Measurements from ENCODE around the gene CCDC197.

The CCDC197 gene

GRCh38 chr14:93962701-93963601, 34.1 kb upstream of the CCDC197 start:
- peak; percentile 64 for DNase-seq

DNA sequence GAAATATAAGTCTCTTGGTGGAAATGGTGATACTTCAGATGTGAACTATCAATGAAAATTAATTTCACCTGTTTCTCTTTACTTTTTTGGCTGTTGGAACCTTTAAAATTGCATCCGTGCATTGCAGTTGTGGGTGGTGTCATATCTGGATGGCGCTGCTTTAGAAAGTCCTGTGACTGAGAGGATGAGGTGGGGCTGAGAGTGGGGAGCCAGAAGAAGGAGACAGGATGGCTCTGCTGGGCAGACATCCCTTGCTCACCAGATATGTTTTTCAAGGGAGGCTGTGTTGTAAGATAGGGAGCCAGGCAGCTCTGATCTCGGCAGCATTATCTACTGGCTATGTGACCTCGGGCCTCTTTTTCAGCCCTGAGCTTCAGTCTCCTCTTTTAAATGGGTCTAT, 33.4 kb upstream of the CCDC197 start:
- DNase-seq: no peak

- no peak for DNase-seq
Observed at GRCh38 chr14:93964281-93964680, 32.8 kb upstream of the CCDC197 start.

- DNase-seq: no peak
Observed at GRCh38 chr14:93964820-93965286, 32.2 kb upstream of the CCDC197 start.

DNA sequence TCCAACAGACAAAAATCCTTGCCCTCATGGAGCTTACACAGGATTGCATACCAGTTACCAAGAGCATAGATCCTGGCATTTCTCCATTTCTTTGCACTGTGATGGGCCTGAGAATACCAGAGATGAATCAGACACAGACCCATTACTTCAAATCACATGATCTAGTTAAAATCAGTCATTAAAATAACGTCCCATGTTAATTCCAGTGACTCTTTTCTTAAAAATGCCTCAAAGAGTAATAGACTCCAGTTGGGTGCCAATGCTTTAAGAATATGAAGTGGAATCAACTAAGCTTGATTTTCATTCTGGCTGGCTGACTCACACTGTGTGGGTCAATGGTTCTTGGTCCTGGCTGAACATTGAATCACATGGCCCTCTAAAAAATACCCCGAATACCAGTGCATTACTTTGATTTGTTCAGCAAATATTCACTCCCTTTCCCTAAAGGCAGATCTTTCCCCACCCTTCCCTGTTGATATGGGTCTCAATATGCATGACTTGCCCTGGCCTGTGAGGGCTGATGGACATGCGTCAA, 31.7 kb upstream of the CCDC197 start:
- no peak for DNase-seq

DNA sequence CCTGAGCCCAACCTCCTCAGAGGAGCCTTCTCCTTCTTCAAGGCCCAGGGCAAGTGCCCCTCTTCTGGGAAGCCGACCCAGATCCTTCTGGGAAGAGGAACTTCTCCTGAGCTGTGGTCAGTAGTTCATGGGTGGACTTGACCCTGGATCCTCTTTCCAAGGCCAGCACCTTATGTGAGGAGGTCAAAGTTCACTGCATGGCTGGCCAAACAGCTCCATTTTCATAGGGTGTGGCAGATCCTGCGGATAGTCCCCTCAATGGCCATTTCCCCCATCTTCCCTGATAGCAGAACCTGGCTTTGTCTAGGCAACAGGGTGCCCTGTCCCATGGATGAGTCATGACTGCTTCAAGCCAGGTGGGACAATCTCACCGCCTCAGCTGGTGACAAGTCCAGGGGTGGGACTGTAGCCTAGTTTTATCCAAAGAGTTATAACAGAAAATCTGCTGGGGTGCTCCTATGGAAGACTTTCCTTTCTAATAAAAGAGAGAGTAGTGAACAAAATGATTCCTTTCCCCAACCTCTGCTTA, 31.1 kb upstream of the CCDC197 start:
- no peak for DNase-seq

GRCh38 chr14:93967637-93968250, 29.4 kb upstream of the CCDC197 start:
- no peak for DNase-seq

- no peak for DNase-seq
Observed at GRCh38 chr14:93969082-93969828, 27.8 kb upstream of the CCDC197 start.

GRCh38 chr14:93970585-93970964, 26.5 kb upstream of the CCDC197 start:
- peak; percentile 75 for DNase-seq

DNA sequence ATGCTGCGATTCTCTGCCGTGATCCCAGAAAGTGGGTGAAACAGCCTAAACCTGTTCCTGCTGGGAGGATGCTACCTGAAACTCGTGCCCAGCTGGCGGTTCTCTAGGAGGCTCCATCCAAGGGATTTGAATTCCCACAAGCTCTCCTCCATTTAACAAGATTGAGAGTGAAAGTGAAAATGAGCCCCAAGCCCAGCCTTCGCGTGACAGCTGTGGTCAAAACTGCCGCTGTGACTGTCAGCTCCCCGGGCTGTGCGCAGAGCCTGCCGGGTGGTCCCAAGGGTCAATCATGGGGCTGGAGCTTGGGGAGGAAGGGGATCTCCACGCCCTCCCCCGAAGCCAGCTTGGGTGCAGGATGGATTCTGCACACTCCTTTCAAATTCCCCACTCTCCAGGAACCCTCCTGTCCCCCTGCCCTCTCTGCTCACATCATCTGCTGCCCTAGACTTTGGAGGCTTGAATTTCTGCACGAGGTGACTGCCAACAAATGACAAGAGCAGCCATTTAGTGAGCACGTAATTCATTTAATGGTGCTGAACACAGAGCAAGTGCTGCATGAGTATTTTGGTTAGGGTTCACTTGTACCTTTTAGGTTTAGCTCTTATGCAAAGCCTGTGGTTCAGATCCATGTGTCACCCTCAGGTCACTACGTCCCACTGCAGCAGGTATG, 26.0 kb upstream of the CCDC197 start:
- peak; percentile 54 for DNase-seq

DNA sequence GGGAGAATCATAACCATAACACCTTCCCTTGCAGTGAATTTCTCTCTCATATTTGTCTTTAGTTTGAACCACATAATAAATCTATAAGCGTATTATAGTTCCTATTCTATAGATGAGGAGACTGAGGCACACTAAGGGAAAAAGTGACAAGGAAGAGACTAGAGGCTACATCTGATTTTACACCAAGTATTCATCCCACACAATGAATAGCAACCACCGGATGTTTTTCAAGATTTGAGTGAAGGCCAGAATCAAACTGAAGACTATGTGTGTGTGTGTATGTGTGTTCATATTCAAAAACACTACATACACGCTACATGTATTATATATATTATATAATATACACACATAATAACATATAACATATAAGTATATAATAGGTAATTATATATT, 25.5 kb upstream of the CCDC197 start:
- no peak for DNase-seq

DNA sequence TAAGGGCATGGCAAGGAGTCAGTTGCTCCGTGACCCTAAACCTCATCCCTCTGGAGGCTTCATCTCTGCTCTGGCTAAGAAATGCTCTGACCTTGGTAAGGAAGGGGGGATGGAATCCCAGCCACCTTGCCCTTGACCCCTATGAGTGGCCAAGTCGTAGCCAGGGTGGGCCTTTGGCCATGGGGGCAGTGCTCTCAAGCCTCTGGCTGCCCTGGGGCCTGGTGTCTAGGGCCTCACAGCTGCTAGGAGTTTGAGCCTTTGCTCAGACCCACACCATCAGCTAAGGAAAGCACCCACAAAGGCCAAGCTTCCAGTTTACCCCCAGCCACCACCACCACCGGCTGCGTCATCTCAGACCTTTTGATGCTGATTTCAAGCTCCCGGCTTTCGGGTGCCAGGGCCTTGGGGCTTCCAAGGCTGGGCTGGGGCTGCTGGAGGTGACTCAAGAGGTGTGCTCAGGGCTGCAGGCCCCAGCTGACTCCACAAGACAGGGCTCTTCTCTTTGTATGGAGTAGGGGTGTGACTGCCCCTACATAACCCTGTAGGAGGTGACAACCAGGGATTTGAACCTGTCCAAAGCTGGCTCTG, 24.4 kb upstream of the CCDC197 start:
- DNase-seq: no peak

DNA sequence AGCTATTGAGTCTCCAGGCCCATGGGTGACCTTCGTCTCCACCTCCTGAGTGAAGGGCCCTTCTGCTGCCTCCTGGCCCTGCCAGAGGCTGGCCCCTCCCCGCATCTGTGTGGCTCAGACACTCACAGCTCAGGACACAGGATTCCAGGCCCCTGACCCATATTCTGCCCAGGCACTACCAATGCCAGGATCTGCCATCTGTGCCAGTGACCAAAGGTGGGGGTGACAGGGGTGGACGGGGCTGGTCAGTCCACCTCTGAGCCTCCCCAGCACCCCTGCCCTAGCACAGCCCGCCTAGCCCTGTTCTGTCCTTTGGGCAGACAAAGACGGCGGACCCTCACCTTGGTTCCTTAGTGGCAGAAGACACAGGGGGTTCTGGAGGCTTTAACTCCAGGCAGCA, 23.5 kb upstream of the CCDC197 start:
- no peak for DNase-seq

DNA sequence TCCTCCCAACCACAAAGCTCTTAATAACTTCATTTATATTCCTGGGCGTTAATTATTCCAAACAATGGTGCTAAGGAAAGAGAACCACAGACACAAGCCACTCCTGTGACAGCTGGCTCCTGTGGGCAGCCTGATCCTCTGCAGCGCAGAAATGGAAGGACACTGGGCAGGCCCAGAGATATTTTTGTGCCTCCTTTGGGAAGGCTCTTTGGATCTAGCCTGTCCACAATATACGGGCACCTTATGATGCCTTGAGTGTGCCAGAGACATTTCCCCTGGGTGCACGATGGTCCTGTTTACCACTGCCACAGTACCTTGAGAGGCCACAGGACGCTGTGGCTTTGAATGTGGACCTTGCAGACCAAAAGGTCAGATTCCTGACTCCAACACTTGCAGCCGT, 22.8 kb upstream of the CCDC197 start:
- DNase-seq: no peak

DNA sequence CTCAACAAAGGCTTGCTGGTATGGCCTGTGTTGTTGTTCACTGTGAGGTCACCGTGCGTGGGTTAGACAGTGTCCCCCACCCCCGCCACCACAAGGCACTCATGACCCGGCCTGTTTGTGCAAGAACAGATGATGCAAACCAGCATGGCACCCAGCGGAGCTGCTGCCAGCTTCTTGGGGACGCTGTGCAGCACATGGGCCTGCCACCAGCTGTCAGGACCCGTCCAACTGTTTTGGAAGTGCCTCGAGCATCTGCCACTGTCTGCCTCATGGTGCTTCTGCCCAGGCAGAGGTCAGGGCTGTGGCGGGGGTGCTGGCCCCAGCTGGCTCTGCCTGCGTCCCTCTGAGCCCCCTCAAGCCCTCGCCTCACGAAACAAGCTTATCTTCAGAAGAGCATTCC, 22.3 kb upstream of the CCDC197 start:
- DNase-seq: no peak

DNA sequence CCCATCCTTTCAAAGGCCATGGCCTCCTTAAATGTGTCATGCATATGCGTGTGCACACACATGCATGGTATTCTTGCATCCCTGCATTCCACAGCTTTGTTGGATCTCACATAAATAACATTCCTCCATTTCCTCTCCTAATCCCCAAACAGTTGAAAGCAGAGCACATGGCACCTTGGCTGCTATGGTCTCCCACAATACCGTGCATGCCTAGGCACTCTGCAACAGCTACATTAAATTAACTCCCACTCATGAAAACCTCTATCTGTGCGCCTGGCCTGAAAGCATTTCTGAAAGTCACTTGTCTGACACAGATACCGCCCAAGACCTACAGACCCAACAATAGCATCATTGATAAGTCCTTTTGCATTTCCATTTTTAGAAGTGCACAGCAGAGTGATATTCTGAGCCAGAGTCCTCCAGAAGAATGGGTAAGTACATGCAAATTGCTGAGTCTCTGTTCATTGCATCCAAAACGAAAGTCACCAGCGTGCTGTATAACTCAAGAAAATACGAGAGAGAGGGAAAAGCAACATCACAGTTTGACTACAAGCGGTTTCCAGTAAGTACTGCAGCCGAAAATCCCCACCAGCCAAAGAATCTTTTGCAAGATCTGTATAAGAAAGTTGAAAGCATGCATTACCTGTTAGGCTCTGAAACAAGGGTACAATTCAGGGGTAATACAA, 21.2 kb upstream of the CCDC197 start:
- no peak for DNase-seq

- no peak for DNase-seq
Observed at GRCh38 chr14:93976477-93977057, 20.5 kb upstream of the CCDC197 start, which contains the start of gene ASB2. Gene ASB2, minus strand, starts transcription at chr14:93976570. Its CDS starts 12,031 bp downstream, at chr14:93964539.

- DNase-seq: no peak
Observed at GRCh38 chr14:93977171-93977570, 19.9 kb upstream of the CCDC197 start.

DNA sequence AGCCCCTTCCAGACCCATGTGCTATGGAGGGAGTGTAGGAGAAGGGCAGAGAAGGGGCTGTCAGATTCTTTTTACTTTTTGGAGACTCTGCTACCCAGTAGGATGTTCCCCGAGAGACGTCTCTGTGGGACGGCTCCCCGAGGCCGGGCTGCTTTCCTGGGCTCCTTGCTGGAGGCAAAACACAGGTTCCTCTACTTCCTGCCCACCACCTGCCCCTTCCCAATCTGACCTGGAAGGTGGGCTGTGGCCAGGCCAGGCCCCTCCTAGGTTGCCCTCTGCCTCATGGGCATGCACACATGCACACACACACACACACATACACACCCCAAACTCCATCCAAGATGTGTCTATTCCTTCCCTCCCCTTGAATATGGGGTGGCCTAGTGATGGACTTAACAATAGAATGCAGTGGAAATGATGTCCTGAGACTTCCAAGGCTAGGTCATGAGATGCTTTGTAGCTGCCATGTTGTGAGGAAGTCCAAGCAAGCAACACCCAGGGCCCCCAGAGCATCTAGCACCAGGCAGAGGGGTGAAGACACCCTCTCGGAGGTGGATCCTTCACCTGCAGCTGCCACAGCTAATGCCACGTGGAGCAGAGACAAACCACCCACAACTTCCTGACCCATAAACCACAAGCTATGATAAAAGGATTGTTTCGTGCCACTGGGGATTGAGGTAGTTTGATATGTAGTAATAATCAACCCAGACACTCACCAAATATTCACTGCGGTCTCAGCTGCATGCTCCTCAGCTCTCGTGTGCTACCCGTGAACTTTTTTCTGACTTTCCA, 19.1 kb upstream of the CCDC197 start:
- peak; percentile 72 for DNase-seq

- no peak for DNase-seq
Observed at GRCh38 chr14:93978735-93979134, 18.4 kb upstream of the CCDC197 start.

All from activated gamma-delta T cell treated with Interleukin-2 at 50 U/mL for 16 hours (primary cell).